ENCODE data around the gene SLC8A1.

DNA sequence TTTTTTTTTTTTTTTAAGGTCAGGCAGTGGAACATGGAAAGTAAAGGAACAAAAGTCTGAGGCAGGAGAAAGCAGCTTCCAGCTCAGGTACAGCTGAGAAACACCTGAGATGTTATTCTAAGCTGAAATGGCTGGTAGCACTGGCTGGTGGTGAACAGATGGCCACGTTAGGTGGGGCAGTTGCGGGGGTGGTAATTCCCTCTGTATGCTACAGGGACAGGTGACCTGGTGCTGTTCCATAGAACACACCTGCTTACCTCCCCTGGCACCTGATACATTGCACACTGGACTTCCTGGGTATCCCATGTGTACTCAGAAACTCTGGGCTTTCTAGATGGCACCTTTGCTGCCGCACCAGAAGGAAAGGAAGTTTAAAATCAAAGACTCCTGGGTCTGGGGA, 333.3 kb downstream of the SLC8A1 start:
- TF ChIP-seq, protein P1, sequence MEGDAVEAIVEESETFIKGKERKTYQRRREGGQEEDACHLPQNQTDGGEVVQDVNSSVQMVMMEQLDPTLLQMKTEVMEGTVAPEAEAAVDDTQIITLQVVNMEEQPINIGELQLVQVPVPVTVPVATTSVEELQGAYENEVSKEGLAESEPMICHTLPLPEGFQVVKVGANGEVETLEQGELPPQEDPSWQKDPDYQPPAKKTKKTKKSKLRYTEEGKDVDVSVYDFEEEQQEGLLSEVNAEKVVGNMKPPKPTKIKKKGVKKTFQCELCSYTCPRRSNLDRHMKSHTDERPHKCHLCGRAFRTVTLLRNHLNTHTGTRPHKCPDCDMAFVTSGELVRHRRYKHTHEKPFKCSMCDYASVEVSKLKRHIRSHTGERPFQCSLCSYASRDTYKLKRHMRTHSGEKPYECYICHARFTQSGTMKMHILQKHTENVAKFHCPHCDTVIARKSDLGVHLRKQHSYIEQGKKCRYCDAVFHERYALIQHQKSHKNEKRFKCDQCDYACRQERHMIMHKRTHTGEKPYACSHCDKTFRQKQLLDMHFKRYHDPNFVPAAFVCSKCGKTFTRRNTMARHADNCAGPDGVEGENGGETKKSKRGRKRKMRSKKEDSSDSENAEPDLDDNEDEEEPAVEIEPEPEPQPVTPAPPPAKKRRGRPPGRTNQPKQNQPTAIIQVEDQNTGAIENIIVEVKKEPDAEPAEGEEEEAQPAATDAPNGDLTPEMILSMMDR (IDR thresholded peaks at IDR 0.05), result no peak
- no peak for TF ChIP-seq EZH2 (IDR thresholded peaks at IDR 0.05; ENCODE audit: borderline replicate concordance, insufficient read depth, low read depth, low read length, poor library complexity, severe bottlenecking)

Data from B cell (primary cell).